Vagina (tissue), 2 donors: ENCODE measurements around the gene MPHOSPH6. TPM values are rescaled to one million over a fixed set of nuclear protein-coding genes. Genes with fewer than 3 reads are reported as not detected.

Source experiments
- DNase-seq, 2 donors: peaks; one replicate each; pipeline ENCODE4 v3.0.0-alpha.2; 2017; ENCODE audit errors: extremely low spot score in 2 of 2
- H3K27ac ChIP-seq: fragments of 200-600 bp; sonication (generic); one replicate; pipeline ENCODE4 v1.5.1; 2019
- H3K27me3 ChIP-seq: fragments of 200-600 bp; sonication (generic); one replicate; pipeline ENCODE4 v1.5.1; 2019
- H3K36me3 ChIP-seq, 2 donors: fragments of 200-600 bp; sonication (generic); one replicate each; pipeline ENCODE4 v1.5.1; 2017 to 2019
- H3K4me1 ChIP-seq: fragments of 200-600 bp; sonication (generic); one replicate; pipeline ENCODE4 v1.5.1; 2019
- H3K4me3 ChIP-seq, 2 donors: fragments of 200-600 bp; sonication (generic); 1 replicate in 1 of 2; 2 replicates in 1 of 2; pipeline ENCODE4 v1.5.1; 2016 to 2019
- H3K9me3 ChIP-seq: fragments of 200-600 bp; sonication (generic); one replicate; pipeline ENCODE4 v1.5.1; 2019
- CTCF ChIP-seq, 3 experiments: fragments of 450-650 bp in 2 of 3; fragments of 200-600 bp in 1 of 3; sonication (generic) in 1 of 3; IDR thresholded peaks; one replicate each; pipeline ENCODE4 v1.5.1; 2017 to 2019; ENCODE audit warnings: antibody characterized with exemption in 3 of 3, mild to moderate bottlenecking in 2 of 3, moderate library complexity in 2 of 3
- POLR2A ChIP-seq, 2 donors: fragments of 450-650 bp; IDR thresholded peaks; one replicate each; pipeline ENCODE4 v1.6.1; 2017; ENCODE audit warnings: antibody characterized with exemption in 2 of 2, mild to moderate bottlenecking in 2 of 2, moderate library complexity in 2 of 2
- POLR2AphosphoS5 ChIP-seq, 2 donors: sonication (generic); formaldehyde crosslinking; IDR thresholded peaks; one replicate each; pipeline ENCODE4 v1.9.0; 2017; ENCODE audit warnings: antibody characterized with exemption in 2 of 2, mild to moderate bottlenecking in 2 of 2, low read depth in 1 of 2; ENCODE audit not compliant: insufficient read depth in 1 of 2
- intact Hi-C: fragments of 100-400 bp; cut with DNase I; formaldehyde crosslinking; loops from one replicate; pipeline ENCODE4 v1.15.1; 2023
- total RNA-seq: library from RNA; depleted of rRNA; stranded (reverse); fragments of >200 nt; gene quantifications from one replicate; pipeline ENCODE4 v1.2.3, GENCODE V29; 2016

MPHOSPH6 gene
- total RNA-seq, 1 donor from 2014 or later, result 27.0 TPM

DNA sequence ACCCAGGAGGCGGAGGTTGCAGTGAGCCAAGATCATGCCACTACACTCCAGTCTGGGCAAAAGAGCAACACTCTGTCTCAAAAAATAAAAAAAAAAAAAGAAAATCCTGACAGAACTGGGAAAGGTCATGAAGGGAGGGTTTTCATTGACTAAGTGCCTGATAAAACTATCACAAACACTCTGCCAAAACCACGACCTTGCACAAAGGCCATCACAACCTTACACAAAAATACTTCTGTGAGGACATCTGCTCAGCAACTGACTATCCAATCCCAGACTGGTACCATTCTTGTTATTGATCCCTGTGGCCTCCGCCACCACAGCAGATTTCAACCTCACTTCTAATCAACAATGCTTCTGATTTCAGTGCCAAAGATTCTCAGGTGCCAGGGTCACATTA is 40.1 kb downstream of the MPHOSPH6 start:
- TF ChIP-seq POLR2A (IDR thresholded peaks at IDR 0.05) (no peak), POLR2AphosphoS5 (IDR thresholded peaks at IDR 0.05; ENCODE audit: insufficient read depth in 1 of 2, low read depth in 1 of 2) (no peak), CTCF (IDR thresholded peaks at IDR 0.05) (no peak)
- intact Hi-C loops, result no loop called here
- no peaks in the 10 kb centered on the region for H3K27me3 ChIP-seq
- no peaks in the 10 kb centered on the region for H3K9me3 ChIP-seq
- H3K27ac ChIP-seq, result no peak overlapping the region
- H3K4me1 ChIP-seq, result no peaks in the 10 kb centered on the region
- no peak overlapping the region for H3K4me3 ChIP-seq
- DNase-seq, result no peak
- no peaks in the 10 kb centered on the region for H3K36me3 ChIP-seq

DNA sequence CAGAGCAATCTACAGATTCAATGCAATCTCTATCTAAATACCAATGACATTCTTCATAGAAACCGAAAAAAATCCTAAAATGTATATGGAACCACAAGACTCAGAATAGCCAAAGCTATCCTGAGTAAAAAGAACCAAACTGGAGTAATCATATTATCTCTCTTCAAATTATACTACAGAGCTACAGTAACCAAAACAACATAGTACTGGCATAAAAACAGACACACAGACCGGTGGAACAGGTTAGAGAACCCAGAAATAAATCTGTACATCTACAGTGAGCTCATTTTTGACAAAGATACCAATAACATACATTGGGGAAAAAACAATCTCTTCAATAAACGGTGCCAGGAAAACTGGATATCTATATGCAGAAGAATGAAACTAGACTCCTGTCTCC is 45.4 kb downstream of the MPHOSPH6 start:
- DNase-seq, result no peak
- Histone ChIP-seq H3K36me3 (no peaks in the 10 kb centered on the region), H3K9me3 (no peaks in the 10 kb centered on the region), H3K4me1 (no peaks in the 10 kb centered on the region), H3K4me3 (no peak overlapping the region), H3K27ac (no peak overlapping the region), H3K27me3 (no peaks in the 10 kb centered on the region)
- intact Hi-C loops, result no loop called here
- no peak for TF ChIP-seq POLR2A (IDR thresholded peaks at IDR 0.05)
- TF ChIP-seq POLR2AphosphoS5 (IDR thresholded peaks at IDR 0.05; ENCODE audit: insufficient read depth in 1 of 2, low read depth in 1 of 2), result no peak
- no peak for TF ChIP-seq CTCF (IDR thresholded peaks at IDR 0.05)

GRCh38 chr16:82119405-82119804 is 50.6 kb downstream of the MPHOSPH6 start:
- Histone ChIP-seq H3K27me3 (no peaks in the 10 kb centered on the region), H3K36me3 (no peaks in the 10 kb centered on the region), H3K27ac (no peak overlapping the region), H3K9me3 (no peaks in the 10 kb centered on the region), H3K4me1 (no peaks in the 10 kb centered on the region), H3K4me3 (no peak overlapping the region)
- no peak for TF ChIP-seq POLR2A (IDR thresholded peaks at IDR 0.05)
- TF ChIP-seq POLR2AphosphoS5 (IDR thresholded peaks at IDR 0.05; ENCODE audit: insufficient read depth in 1 of 2, low read depth in 1 of 2), result no peak
- TF ChIP-seq CTCF (IDR thresholded peaks at IDR 0.05), result no peak
- intact Hi-C loops, result no loop called here
- DNase-seq, result no peak

DNA sequence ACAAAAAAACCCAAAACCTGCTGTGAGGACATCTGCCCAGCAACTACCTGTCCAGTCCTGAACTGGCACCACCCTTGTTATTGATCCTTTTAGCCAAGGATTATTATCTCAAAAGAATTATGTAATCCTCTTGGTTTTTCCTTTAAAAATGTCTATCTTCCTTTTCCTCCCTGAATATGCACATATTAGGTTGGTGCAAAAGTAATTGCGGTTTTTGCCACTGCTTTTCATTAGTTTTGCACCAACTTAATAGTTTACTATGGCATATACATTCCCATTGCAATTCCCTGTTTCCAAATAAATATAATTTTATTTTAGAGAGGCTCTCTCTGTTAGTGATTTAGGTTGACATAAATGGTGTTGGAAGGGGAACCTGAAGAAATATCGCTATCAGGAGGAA is 51.3 kb downstream of the MPHOSPH6 start:
- no peak overlapping the region for H3K4me3 ChIP-seq

GRCh38 chr16:82116535-82116934 is 53.5 kb downstream of the MPHOSPH6 start:
- no peak overlapping the region for H3K4me3 ChIP-seq
- H3K4me1 ChIP-seq, result no peaks in the 10 kb centered on the region
- H3K27ac ChIP-seq, result no peak overlapping the region
- H3K9me3 ChIP-seq, result no peaks in the 10 kb centered on the region
- DNase-seq, result no peak
- no peaks in the 10 kb centered on the region for H3K27me3 ChIP-seq
- TF ChIP-seq CTCF (IDR thresholded peaks at IDR 0.05) (no peak), POLR2A (IDR thresholded peaks at IDR 0.05) (no peak), POLR2AphosphoS5 (IDR thresholded peaks at IDR 0.05; ENCODE audit: insufficient read depth in 1 of 2, low read depth in 1 of 2) (no peak)
- no peaks in the 10 kb centered on the region for H3K36me3 ChIP-seq
- intact Hi-C loops, result no loop called here

More for the DNA sequence above, 51.3 kb downstream of the MPHOSPH6 start:
- intact Hi-C loops, result no loop called here
- H3K27ac ChIP-seq, result no peak overlapping the region
- H3K27me3 ChIP-seq, result no peaks in the 10 kb centered on the region
- TF ChIP-seq POLR2A (IDR thresholded peaks at IDR 0.05), result no peak
- H3K36me3 ChIP-seq, result no peaks in the 10 kb centered on the region
- DNase-seq, result no peak
- H3K9me3 ChIP-seq, result no peaks in the 10 kb centered on the region
- H3K4me1 ChIP-seq, result no peaks in the 10 kb centered on the region

DNA sequence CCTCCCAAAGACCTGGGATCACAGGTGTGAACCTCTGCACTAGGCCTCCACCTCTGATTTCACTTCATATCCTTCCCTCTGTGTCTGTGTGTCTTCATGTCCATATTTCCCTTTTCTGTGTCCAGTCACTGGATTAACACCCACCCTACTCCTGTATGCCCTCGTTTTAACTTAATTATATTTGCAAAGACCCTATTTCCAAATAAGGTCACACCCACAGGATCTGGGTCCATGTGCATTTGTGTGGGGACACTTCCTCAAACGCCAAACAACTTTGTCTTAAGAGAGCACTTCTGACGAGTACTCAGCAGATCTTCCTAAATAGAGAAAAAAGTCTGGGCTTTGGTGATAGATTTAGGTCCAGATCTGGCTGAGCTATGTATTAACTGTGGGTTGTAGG is 56.3 kb downstream of the MPHOSPH6 start:
- H3K27ac ChIP-seq, result no peak overlapping the region
- H3K4me3 ChIP-seq, result no peak overlapping the region
- no peak for DNase-seq
- no peaks in the 10 kb centered on the region for H3K4me1 ChIP-seq
- intact Hi-C loops, result no loop called here
- no peaks in the 10 kb centered on the region for H3K36me3 ChIP-seq
- H3K9me3 ChIP-seq, result no peaks in the 10 kb centered on the region
- TF ChIP-seq POLR2AphosphoS5 (IDR thresholded peaks at IDR 0.05; ENCODE audit: insufficient read depth in 1 of 2, low read depth in 1 of 2) (no peak), CTCF (IDR thresholded peaks at IDR 0.05) (no peak), POLR2A (IDR thresholded peaks at IDR 0.05) (no peak)
- no peaks in the 10 kb centered on the region for H3K27me3 ChIP-seq
